ENCODE data around the gene PLA1A.

The PLA1A gene

DNA sequence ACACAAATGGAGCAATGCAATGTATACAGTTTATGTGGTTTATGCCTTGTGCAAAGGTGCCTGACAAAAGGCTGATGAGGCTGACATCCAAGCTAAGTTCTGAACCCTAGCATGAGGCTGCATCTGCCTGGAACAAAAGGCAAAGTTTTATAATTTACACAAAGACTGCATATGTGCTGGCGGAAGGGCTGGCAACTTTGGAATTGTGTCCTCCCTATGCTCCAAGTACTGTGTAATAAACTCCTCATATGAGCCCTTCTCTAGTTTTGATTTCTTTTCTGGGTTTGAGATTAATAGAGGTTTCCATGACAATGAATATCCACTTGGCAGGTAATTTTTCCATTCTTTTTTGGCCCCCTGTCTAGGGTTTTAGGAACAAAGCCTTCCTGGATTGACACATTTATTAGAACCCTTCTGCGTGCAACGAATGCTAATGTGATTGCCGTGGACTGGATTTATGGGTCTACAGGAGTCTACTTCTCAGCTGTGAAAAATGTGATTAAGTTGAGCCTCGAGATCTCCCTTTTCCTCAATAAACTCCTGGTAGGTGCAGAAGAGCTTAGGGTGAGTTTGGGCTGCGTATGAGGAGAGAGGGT, 10.8 kb downstream of the PLA1A start:
- CTCF ChIA-PET, result no interaction called here
- no peaks in the 10 kb centered on the region for H3K4me1 Mint-ChIP-seq

GRCh38 chr3:119609301-119609700, 11.6 kb downstream of the PLA1A start:
- no peak for DNase-seq
- Mint-ChIP-seq H3K27me3 (peaks cover 41% of the 10 kb centered on the region), H3K36me3 (no peaks in the 10 kb centered on the region), H3K4me3 (no peak overlapping the region), H3K4me1 (no peaks in the 10 kb centered on the region), H3K27ac (no peak overlapping the region), H3K9me3 (no peaks in the 10 kb centered on the region)
- CTCF ChIA-PET, result no interaction called here

More for the DNA sequence above, 10.8 kb downstream of the PLA1A start:
- no peak overlapping the region for H3K27ac Mint-ChIP-seq
- no peak overlapping the region for H3K4me3 Mint-ChIP-seq
- H3K9me3 Mint-ChIP-seq, result no peaks in the 10 kb centered on the region
- peaks cover 41% of the 10 kb centered on the region for H3K27me3 Mint-ChIP-seq
- H3K36me3 Mint-ChIP-seq, result no peaks in the 10 kb centered on the region
- DNase-seq, result no peak

DNA sequence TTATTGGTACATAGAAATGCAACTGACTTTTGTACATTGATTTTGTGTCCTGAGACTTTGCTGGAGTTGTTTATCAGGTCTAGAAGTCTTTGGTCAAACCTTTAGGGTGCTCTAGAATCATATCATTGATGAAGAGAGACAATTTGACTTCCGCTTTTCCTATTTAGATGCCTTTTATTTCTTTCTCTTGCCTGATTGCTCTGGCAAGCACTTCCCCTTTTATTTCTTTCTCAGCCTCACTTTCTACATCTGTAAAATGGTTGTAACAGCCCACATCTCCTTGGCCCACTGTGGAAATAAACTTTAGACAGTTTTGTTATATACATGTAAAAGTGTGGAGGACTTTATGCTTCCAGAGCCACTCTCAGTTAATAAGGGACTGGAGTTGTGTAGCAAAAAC, 14.0 kb downstream of the PLA1A start:
- Mint-ChIP-seq H3K36me3 (no peaks in the 10 kb centered on the region), H3K9me3 (no peaks in the 10 kb centered on the region), H3K4me1 (no peaks in the 10 kb centered on the region), H3K27ac (no peak overlapping the region), H3K27me3 (peaks cover 36% of the 10 kb centered on the region), H3K4me3 (no peak overlapping the region)
- CTCF ChIA-PET, result no interaction called here
- DNase-seq, result no peak

- H3K36me3 Mint-ChIP-seq, result no peaks in the 10 kb centered on the region
- CTCF ChIA-PET, result no interaction called here
- DNase-seq, result no peak
- no peak overlapping the region for H3K4me3 Mint-ChIP-seq
- H3K27ac Mint-ChIP-seq, result no peak overlapping the region
- H3K9me3 Mint-ChIP-seq, result no peaks in the 10 kb centered on the region
- H3K27me3 Mint-ChIP-seq, result peaks cover 40% of the 10 kb centered on the region
- no peaks in the 10 kb centered on the region for H3K4me1 Mint-ChIP-seq
Observed at GRCh38 chr3:119613201-119613600, 15.5 kb downstream of the PLA1A start.

DNA sequence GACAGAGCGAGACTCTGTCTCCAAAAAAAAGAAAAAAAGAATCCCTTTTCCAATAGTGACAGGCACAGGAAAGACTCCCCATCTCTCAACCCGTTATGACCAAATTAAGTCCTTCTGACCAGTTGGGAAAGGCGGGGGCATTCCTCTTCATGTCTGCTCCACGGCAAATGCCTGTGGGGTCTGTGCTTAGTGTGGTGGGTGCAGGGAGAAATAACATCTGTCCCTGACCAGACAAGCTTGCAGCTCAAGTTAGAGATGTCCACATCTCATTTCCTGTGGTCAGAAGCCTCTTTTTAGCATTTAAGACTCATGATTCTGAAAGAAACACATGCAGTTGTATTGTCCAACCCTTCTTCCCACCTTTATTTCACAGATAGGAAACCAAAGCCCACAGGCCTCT, 16.2 kb downstream of the PLA1A start:
- Mint-ChIP-seq H3K4me3 (no peak overlapping the region), H3K27ac (no peak overlapping the region), H3K27me3 (peaks cover 44% of the 10 kb centered on the region), H3K4me1 (no peaks in the 10 kb centered on the region), H3K36me3 (no peaks in the 10 kb centered on the region), H3K9me3 (no peaks in the 10 kb centered on the region)
- DNase-seq, result no peak
- CTCF ChIA-PET, result no interaction called here

DNA sequence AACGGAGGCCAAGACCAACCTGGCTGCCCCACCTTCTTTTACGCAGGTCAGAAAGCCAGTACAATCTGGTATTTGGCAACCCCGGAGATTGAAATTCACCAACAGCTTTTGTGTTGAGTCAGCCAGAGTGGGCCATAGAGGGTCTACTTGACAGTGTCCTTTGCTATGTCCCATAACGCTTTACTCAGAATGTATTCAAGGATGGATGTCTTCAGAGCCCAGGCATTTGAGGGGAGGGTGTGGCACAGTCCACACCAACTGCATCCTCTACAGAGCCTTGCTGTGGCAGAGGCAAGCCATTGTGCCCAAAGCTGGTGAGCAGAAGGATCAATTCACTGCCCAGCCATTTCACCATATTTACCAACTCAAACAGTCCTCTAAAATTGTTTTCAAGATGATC, 18.4 kb downstream of the PLA1A start:
- Mint-ChIP-seq H3K27ac (no peak overlapping the region), H3K27me3 (peaks cover 37% of the 10 kb centered on the region), H3K4me1 (no peaks in the 10 kb centered on the region), H3K36me3 (no peaks in the 10 kb centered on the region), H3K9me3 (no peaks in the 10 kb centered on the region), H3K4me3 (no peak overlapping the region)
- no peak for DNase-seq
- CTCF ChIA-PET, result no interaction called here

GRCh38 chr3:119619094-119619493, 21.4 kb downstream of the PLA1A start:
- no peak for DNase-seq
- Mint-ChIP-seq H3K27me3 (peaks cover 39% of the 10 kb centered on the region), H3K27ac (no peak overlapping the region), H3K9me3 (no peaks in the 10 kb centered on the region), H3K4me3 (no peak overlapping the region), H3K36me3 (no peaks in the 10 kb centered on the region), H3K4me1 (no peaks in the 10 kb centered on the region)
- CTCF ChIA-PET, result no interaction called here

- peaks cover 46% of the 10 kb centered on the region for H3K27me3 Mint-ChIP-seq
- H3K4me1 Mint-ChIP-seq, result no peaks in the 10 kb centered on the region
- no peak overlapping the region for H3K4me3 Mint-ChIP-seq
- H3K36me3 Mint-ChIP-seq, result no peaks in the 10 kb centered on the region
- CTCF ChIA-PET, result interaction anchor here (1.6 kb wide), 1 partner anchor 21 kb away, joined by 5 read pairs; no protein-coding TSS in a partner anchor
- H3K27ac Mint-ChIP-seq, result no peak overlapping the region
- DNase-seq, result no peak
- no peaks in the 10 kb centered on the region for H3K9me3 Mint-ChIP-seq
Observed at GRCh38 chr3:119620899-119621298, 23.2 kb downstream of the PLA1A start.

DNA sequence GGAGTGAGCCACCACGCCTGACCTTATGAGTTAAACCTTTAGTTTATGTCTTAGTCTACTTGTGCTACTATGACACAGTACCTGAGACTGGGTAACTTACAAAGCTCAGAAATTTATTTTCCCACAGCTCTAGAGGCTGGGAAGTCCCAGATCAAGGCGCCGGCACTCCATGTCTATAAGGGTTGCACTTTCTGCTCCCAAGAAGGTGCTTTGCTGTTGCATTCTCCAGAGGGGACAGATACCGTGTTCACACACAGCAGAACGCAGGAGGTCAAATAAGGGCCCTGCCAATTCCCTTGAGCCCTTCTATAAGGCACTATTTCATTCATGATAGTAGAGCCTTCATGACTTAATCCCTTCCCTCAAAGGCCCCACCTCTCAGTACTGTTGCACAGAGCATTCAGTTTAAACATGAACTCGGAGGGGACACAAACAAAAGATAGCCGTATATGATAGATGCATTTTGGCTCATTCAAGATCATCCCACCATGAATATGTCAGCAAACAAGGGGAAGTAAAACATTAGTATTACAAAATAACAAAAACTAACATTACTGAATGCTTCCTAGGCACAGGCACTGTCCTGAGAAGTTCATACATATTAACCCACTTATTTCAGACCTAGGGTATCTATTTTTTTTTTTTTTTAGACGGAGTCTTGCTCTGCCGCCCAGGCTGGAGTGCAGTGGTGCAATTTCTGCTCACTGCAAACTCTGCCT, 26.5 kb downstream of the PLA1A start:
- Mint-ChIP-seq H3K27ac (no peak overlapping the region), H3K9me3 (no peaks in the 10 kb centered on the region), H3K4me3 (no peak overlapping the region), H3K27me3 (peaks cover 48% of the 10 kb centered on the region), H3K4me1 (peaks cover 23% of the 10 kb centered on the region), H3K36me3 (no peaks in the 10 kb centered on the region)
- DNase-seq, result no peak
- CTCF ChIA-PET, result interaction anchor here (0.6 kb wide), 1 partner anchor 34 kb away, joined by 3 read pairs; no protein-coding TSS in a partner anchor

- H3K36me3 Mint-ChIP-seq, result no peaks in the 10 kb centered on the region
- no peaks in the 10 kb centered on the region for H3K9me3 Mint-ChIP-seq
- H3K27me3 Mint-ChIP-seq, result peaks cover 48% of the 10 kb centered on the region
- CTCF ChIA-PET, result no interaction called here
- H3K4me3 Mint-ChIP-seq, result no peak overlapping the region
- no peak overlapping the region for H3K27ac Mint-ChIP-seq
- H3K4me1 Mint-ChIP-seq, result peaks cover 24% of the 10 kb centered on the region
- DNase-seq, result no peak
Observed at GRCh38 chr3:119625451-119626153, 27.9 kb downstream of the PLA1A start.

DNA sequence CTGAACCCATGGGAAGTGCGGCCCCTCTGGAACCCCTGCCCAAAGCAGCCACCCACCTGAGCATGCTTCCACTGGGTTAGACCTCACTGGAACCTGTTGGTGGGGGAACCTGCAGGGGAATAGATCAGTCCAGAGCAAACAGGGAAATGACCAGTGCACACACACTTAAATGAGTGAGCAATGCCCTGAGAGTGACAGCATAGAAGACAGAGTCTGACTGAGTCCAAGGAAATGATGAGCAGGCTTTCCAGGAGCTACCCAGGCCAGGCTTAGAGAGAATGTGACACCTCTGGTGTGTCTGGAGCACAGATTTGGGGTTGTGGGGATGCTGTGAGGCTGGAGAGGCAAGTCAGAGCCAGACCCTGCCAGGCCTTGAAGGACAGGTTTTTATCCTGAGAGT, 28.5 kb downstream of the PLA1A start:
- peaks cover 42% of the 10 kb centered on the region for H3K27me3 Mint-ChIP-seq
- no peak for DNase-seq
- H3K36me3 Mint-ChIP-seq, result no peaks in the 10 kb centered on the region
- H3K9me3 Mint-ChIP-seq, result no peaks in the 10 kb centered on the region
- no peak overlapping the region for H3K4me3 Mint-ChIP-seq
- H3K27ac Mint-ChIP-seq, result no peak overlapping the region
- CTCF ChIA-PET, result no interaction called here
- peaks cover 24% of the 10 kb centered on the region for H3K4me1 Mint-ChIP-seq

- Mint-ChIP-seq H3K36me3 (no peaks in the 10 kb centered on the region), H3K9me3 (no peaks in the 10 kb centered on the region), H3K27me3 (peaks cover 35% of the 10 kb centered on the region), H3K4me3 (no peak overlapping the region), H3K27ac (no peak overlapping the region), H3K4me1 (peaks cover 24% of the 10 kb centered on the region)
- DNase-seq, result no peak
- CTCF ChIA-PET, result no interaction called here
Observed at GRCh38 chr3:119627461-119627860, 29.8 kb downstream of the PLA1A start.

- no peak for DNase-seq
- H3K27ac Mint-ChIP-seq, result no peak overlapping the region
- peaks cover 24% of the 10 kb centered on the region for H3K4me1 Mint-ChIP-seq
- CTCF ChIA-PET, result no interaction called here
- H3K36me3 Mint-ChIP-seq, result no peaks in the 10 kb centered on the region
- no peak overlapping the region for H3K4me3 Mint-ChIP-seq
- H3K9me3 Mint-ChIP-seq, result no peaks in the 10 kb centered on the region
- peaks cover 42% of the 10 kb centered on the region for H3K27me3 Mint-ChIP-seq
Observed at GRCh38 chr3:119628390-119628789, 30.7 kb downstream of the PLA1A start.

- CTCF ChIA-PET, result no interaction called here
- no peaks in the 10 kb centered on the region for H3K9me3 Mint-ChIP-seq
- peaks cover 47% of the 10 kb centered on the region for H3K27me3 Mint-ChIP-seq
- peaks cover 24% of the 10 kb centered on the region for H3K4me1 Mint-ChIP-seq
- DNase-seq, result no peak
- H3K4me3 Mint-ChIP-seq, result no peak overlapping the region
- no peaks in the 10 kb centered on the region for H3K36me3 Mint-ChIP-seq
- no peak overlapping the region for H3K27ac Mint-ChIP-seq
Observed at GRCh38 chr3:119628816-119629445, 31.2 kb downstream of the PLA1A start.

Measured in activated naive CD4-positive, alpha-beta T cell treated with anti-CD3 and anti-CD28 coated beads, Interleukin-2, amount 10 ng/mL, durations not matched to agents 7 days and 5 days (primary cell).